ENCODE results near the gene GOLT1A. TPM values are rescaled to one million over a fixed set of nuclear protein-coding genes. Genes with fewer than 3 reads are reported as not detected.

The GOLT1A gene
- total RNA-seq: not detected

GRCh38 chr1:204213668-204214662 lies at the start of gene GOLT1A:
TSS of gene GOLT1A (minus strand) at chr1:204213988. CDS start at chr1:204213906, 82 bp downstream.
- ATAC-seq (ENCODE audit: low FRiP score): peak; percentile 80
- no peak for DNase-seq (ENCODE audit: low spot score)

GRCh38 chr1:204263254-204263910 lies 49.6 kb upstream of the GOLT1A start:
- no peak for TF ChIP-seq CTCF (IDR thresholded peaks at IDR 0.05)
- DNase-seq (ENCODE audit: low spot score): no peak
- no peak for ATAC-seq (ENCODE audit: low FRiP score)

More at GRCh38 chr1:204213668-204214662, at the start of gene GOLT1A:
- peak in 1 of 3 donors; percentile 10 for TF ChIP-seq CTCF (IDR thresholded peaks at IDR 0.05)

GRCh38 chr1:204262506-204263253 lies 48.9 kb upstream of the GOLT1A start:
- DNase-seq (ENCODE audit: low spot score) (no peak), ATAC-seq (ENCODE audit: low FRiP score) (no peak)
- TF ChIP-seq CTCF (IDR thresholded peaks at IDR 0.05): no peak

- TF ChIP-seq CTCF (IDR thresholded peaks at IDR 0.05): no peak
- DNase-seq (ENCODE audit: low spot score) (no peak), ATAC-seq (ENCODE audit: low FRiP score) (no peak)
Observed at GRCh38 chr1:204261746-204262505, 48.1 kb upstream of the GOLT1A start.

GRCh38 chr1:204261266-204261665 lies 47.5 kb upstream of the GOLT1A start:
- no peak for DNase-seq (ENCODE audit: low spot score)
- TF ChIP-seq CTCF (IDR thresholded peaks at IDR 0.05): no peak
- no peak for ATAC-seq (ENCODE audit: low FRiP score)

GRCh38 chr1:204260601-204261197 lies 46.9 kb upstream of the GOLT1A start:
- ATAC-seq (ENCODE audit: low FRiP score): no peak
- TF ChIP-seq CTCF (IDR thresholded peaks at IDR 0.05): no peak
- no peak for DNase-seq (ENCODE audit: low spot score)
